ENCODE results near the gene CCDC70.

The CCDC70 gene

DNA sequence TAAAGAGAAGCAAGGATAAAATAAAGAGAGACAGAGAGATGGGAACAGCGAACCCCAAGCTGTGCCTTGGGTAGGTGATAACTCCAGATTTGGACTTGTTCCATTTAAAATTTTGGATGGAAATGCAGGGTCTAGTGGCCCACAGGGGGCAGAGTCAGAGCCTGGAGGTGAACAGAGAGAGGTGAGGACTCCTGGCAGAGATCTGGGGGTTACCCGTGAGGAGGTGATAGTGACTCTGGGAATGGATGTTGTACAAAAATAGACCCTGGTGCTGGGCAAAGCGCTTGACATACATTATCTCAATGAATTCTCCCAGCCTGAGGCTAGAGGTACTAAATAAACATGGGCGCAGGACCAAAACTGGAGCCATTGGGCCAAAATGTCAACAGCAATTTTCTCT is 43.5 kb upstream of the CCDC70 start:
- TF ChIP-seq, protein P1, sequence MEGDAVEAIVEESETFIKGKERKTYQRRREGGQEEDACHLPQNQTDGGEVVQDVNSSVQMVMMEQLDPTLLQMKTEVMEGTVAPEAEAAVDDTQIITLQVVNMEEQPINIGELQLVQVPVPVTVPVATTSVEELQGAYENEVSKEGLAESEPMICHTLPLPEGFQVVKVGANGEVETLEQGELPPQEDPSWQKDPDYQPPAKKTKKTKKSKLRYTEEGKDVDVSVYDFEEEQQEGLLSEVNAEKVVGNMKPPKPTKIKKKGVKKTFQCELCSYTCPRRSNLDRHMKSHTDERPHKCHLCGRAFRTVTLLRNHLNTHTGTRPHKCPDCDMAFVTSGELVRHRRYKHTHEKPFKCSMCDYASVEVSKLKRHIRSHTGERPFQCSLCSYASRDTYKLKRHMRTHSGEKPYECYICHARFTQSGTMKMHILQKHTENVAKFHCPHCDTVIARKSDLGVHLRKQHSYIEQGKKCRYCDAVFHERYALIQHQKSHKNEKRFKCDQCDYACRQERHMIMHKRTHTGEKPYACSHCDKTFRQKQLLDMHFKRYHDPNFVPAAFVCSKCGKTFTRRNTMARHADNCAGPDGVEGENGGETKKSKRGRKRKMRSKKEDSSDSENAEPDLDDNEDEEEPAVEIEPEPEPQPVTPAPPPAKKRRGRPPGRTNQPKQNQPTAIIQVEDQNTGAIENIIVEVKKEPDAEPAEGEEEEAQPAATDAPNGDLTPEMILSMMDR (IDR thresholded peaks at IDR 0.05; ENCODE audit: low read depth, low read length), result no peak
- H3K4me3 ChIP-seq (replicated peaks in 1 of 2; ENCODE audit: low read depth in 2 of 2, low read length in 2 of 2), result no peak overlapping the region
- DNase-seq (ENCODE audit: low read depth in 2 of 2), result no peak

DNA sequence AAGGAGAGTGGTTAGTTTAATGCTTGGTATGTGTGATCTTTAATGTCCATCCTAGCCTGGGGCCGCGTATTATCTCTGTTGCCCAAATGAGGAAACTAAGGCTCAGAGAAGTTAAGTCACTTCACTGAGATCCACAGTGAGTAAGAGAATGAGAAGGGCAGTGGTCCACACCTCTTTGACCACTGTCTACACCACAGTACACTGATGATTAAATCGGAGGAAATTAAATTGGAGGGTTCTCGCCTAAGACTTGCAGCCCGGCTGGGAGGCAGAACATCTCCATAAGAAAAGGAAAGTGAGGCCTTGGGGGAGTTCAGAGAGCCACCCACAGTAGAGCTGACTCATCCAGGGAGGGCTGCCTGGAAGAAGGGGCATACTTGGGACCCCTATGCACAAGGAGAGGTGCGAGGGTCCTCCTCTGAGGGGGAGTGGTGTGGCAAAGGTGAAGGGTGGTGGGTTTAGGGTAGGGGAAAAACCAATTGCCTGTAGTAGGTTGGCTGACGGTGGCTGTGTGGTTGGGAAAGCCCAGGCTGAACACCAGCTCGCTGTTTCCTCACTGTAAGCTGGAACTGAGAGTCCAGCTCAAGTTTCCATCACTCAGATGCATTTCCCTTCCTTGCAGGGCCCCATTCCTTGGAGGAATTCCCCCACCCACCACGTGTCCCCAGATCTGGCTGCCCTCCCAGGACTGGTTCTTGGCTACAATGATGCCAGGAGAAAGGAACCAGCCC is 42.8 kb upstream of the CCDC70 start:
- peak; percentile 21 to 71 for DNase-seq (ENCODE audit: low read depth in 2 of 2)
- TF ChIP-seq, protein P1 (IDR thresholded peaks at IDR 0.05; ENCODE audit: low read depth, low read length), result no peak
- H3K4me3 ChIP-seq (replicated peaks in 1 of 2; ENCODE audit: low read depth in 2 of 2, low read length in 2 of 2), result no peak overlapping the region

DNA sequence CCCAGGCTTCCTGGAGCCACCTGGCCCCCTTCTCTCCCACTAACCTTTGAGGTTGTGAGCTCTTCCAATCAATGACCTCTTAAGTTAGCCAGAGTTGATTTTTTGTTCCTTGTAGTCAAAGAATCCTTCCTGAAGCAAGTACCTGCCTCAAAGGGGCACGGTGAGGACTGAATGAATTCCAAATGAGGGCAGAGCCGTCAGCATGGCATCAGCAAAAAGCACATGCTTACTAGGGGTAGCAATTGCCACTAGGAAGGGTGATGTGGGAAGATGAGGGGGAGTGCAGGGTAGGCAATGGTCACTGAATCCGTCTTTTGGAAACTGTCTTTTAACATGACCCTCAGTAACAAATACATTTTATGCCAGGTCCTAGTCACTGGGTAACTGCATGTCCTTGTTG is 42.2 kb upstream of the CCDC70 start:
- TF ChIP-seq, protein P1 (IDR thresholded peaks at IDR 0.05; ENCODE audit: low read depth, low read length), result no peak
- no peak for DNase-seq (ENCODE audit: low read depth in 2 of 2)
- no peak overlapping the region for H3K4me3 ChIP-seq (replicated peaks in 1 of 2; ENCODE audit: low read depth in 2 of 2, low read length in 2 of 2)

DNA sequence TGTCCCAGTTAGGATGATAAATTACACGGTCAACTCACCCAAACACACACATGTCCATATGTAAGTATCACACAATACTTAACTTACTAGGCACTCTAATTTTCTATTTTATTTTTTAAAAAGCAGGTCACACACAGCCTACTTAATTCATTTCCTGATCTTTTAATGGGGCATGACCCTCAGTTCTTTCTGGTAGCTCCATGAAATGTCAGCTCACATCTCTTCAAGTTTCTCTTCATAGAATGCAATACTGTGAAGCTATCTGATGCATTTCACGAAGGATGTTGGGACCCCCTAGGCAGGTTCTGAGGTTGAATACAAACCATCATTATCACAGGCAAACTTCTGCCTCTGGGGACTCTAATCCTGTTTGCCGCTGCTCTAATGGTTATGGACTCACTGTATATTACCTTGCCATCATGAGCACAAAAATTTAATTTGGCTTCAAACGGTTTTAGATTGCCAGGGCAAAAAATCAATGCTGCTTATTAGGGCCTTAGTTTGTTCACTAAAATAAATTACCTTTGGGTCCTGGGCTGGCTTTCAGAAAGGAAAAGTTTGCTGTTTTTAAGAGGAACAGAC is 41.7 kb upstream of the CCDC70 start:
- no peak for DNase-seq (ENCODE audit: low read depth in 2 of 2)
- H3K4me3 ChIP-seq (replicated peaks in 1 of 2; ENCODE audit: low read depth in 2 of 2, low read length in 2 of 2), result no peak overlapping the region
- TF ChIP-seq, protein P1 (IDR thresholded peaks at IDR 0.05; ENCODE audit: low read depth, low read length), result no peak

DNA sequence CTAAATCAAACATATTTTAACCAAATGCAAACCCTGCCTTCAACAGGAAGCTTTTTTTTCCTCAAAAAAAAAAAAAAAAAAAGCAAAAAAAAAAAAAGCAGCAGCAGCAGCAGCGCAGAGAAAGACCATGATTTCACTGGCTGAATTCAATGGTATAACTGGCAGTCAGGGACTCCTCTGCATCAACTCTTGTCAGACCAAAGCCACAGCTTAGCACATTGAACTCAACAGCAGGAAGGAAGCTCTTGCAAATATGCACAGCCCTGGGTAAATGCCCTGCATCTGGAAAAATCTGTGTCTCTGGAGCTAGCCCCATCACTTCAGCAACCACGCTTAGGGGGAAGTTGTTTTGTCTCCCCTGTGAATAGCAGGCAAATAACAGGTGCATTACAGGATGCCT is 40.2 kb upstream of the CCDC70 start:
- no peak overlapping the region for H3K4me3 ChIP-seq (replicated peaks in 1 of 2; ENCODE audit: low read depth in 2 of 2, low read length in 2 of 2)
- no peak for DNase-seq (ENCODE audit: low read depth in 2 of 2)
- TF ChIP-seq, protein P1 (IDR thresholded peaks at IDR 0.05; ENCODE audit: low read depth, low read length), result no peak

DNA sequence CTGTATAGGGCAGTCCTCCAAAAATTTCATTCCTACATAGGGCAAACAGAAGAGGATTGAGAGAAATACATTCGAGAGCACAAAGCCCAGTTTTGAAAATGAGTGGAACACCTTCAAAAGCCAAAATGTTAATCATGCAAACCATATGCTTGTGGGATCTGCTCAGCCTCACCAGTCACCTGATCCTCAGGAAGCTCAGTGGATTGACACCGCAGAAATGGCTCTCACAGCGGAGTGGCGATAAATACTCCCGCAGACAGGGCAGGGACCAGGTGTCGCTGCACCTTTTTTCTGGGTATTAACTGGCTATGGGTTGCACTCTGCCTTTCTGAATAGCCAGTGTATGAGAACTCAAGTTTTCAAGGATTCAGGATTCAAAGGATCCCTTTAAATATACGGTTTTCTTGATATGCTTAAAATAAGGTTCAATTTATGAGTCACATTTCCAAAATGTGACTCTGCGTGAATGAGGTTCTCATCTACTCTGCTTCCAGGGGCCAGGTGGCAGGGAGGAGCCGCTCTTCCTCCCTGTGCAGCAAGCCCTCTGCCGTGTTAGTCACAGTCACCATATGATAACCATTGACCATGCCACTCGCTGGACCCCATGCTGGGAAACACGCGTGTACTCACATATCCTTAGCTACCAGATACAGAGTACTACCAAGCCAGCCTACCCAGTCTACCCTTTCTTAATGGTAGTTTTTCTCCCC is 39.5 kb upstream of the CCDC70 start:
- no peak for DNase-seq (ENCODE audit: low read depth in 2 of 2)
- no peak overlapping the region for H3K4me3 ChIP-seq (replicated peaks in 1 of 2; ENCODE audit: low read depth in 2 of 2, low read length in 2 of 2)
- TF ChIP-seq, protein P1 (IDR thresholded peaks at IDR 0.05; ENCODE audit: low read depth, low read length), result no peak

Data from cardiac fibroblast (primary cell).